ENCODE measurements around the gene KIF5A.

- no peak for TF ChIP-seq CTCF (IDR thresholded peaks at IDR 0.05; ENCODE audit: extremely low read depth in 1 of 2, insufficient read depth in 1 of 2, low read depth in 1 of 2, low read length in 2 of 2)
- no peak for TF ChIP-seq EZH2 (IDR thresholded peaks at IDR 0.05; ENCODE audit: borderline replicate concordance, low read depth, low read length, severe bottlenecking)
- no peak for TF ChIP-seq POLR2A (IDR thresholded peaks at IDR 0.05; ENCODE audit: low read depth, low read length)
- TF ChIP-seq MYC (IDR thresholded peaks at IDR 0.05; ENCODE audit: low read depth, low read length), result no peak
Observed at GRCh38 chr12:57547288-57548012, 2.4 kb upstream of the KIF5A start.

Data from endothelial cell of umbilical vein (primary cell).